RWPE1 (cell line): ENCODE data around the gene ACACB.

ENCODE experiments used
- CTCF ChIA-PET: fragments of 350-600 bp; sonication (Branson Sonifier 250); formaldehyde crosslinking; extraction: SDS; loops from one replicate; lab custom pipeline; 2021; lab: Yijun Ruan, JAX
- POLR2A ChIA-PET: fragments of 400-600 bp; formaldehyde crosslinking; extraction: SDS; loops from one replicate; lab custom pipeline; 2020; ENCODE audit warnings: antibody characterized with exemption; ENCODE audit not compliant: low non-redundant PET; lab: Yijun Ruan, JAX
- DNase-seq: peaks from one replicate; pipeline ENCODE4 v3.0.0; 2012; ENCODE audit warnings: low spot score
- H3K27ac ChIP-seq: fragments of 450-650 bp; 2 replicates; pipeline ENCODE4 v1.5.1; 2017
- CTCF ChIP-seq: fragments of 450-650 bp; conservative IDR thresholded peaks from 2 replicates; pipeline ENCODE4 v1.5.1; 2017; ENCODE audit warnings: low read depth, mild to moderate bottlenecking

ACACB gene

GRCh38 chr12:109125791-109126190 is 9.4 kb downstream of the ACACB start:
- no peak overlapping the region for H3K27ac ChIP-seq
- DNase-seq, result no peak
- ChIA-PET CTCF (interaction anchor here (0.6 kb wide), 1 partner anchor 59 kb away, joined by 3 read pairs; no protein-coding TSS in a partner anchor), POLR2A (no interaction called here)
- no peak for TF ChIP-seq CTCF

DNA sequence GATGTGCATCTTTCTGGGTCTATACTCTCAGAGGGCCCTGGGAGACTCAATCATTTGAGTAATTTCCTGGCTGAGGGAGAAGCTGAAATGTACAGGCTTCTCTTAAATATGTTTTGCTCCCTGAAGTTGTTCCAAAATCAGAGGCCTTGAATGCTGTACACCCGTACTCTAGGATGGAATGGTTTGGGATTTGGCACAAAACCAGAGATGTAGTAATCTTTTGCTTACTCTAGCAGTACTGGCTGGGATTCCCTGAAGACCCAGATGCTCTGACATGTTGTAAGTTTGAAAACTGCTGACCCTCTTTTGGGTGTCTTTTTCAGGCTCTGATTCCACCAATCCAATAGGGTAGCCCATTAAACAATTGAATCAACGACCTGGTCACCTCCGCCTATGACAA is 10.4 kb downstream of the ACACB start:
- no peak for DNase-seq

GRCh38 chr12:109127533-109128242 is 11.3 kb downstream of the ACACB start:
- DNase-seq, result no peak
- POLR2A ChIA-PET, result interaction anchor here (0.7 kb wide), 1 partner anchor 18 kb away, joined by 6 read pairs; no protein-coding TSS in a partner anchor
- CTCF ChIA-PET, result interaction anchor here (0.6 to 0.7 kb wide), 4 partner anchors 16 to 352 kb away, joined by 3 to 5 read pairs (median 4); no protein-coding TSS in a partner anchor
- TF ChIP-seq CTCF, result no peak
- no peak overlapping the region for H3K27ac ChIP-seq

More for the DNA sequence above, 10.4 kb downstream of the ACACB start:
- no peak for TF ChIP-seq CTCF
- POLR2A ChIA-PET, result no interaction called here
- CTCF ChIA-PET, result no interaction called here
- no peak overlapping the region for H3K27ac ChIP-seq

DNA sequence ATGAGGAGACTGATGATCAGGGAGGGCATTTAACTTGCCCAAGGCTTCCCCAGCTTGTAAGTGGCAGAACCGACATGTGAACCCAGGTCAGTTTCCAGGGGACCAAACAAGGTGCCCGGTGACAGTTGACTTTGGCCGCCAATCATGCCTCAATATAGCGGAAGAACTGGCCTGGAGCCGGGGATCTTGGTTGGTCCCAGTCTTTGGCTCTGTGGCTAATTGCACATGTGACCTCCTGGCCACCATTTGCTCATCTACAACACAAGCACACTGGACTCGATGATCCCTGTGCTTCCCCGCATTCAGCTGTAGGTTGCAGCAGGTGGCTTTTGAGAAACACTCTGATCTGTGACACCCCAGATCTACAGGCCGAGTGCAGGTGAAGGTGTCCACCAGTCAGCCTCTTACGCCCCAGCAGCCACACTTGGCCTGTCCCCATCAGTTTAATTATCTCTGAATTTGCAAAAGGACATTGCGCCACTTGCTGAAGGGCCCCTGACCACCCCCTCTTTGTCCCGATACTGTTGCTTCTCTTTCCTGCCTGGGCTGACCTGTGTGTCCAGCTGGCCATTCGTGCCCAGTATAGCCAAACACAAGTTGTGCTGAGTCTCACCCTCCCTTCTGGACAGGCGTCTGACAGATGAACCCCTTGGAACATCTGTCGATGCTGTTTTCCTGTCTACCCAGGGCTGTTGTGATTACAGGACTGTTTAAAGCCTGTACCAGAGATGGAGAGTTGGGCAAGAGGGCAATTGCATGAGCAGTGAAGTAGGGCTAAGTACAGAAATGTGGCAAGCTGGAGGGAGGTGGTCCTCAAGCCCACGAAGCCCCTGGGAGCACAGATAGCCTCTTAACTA is 14.1 kb downstream of the ACACB start:
- TF ChIP-seq CTCF, result no peak
- H3K27ac ChIP-seq, result no peak overlapping the region
- POLR2A ChIA-PET, result no interaction called here
- CTCF ChIA-PET, result interaction anchor here (0.6 kb wide), 1 partner anchor 462 kb away, joined by 4 read pairs; no protein-coding TSS in a partner anchor
- no peak for DNase-seq

- CTCF ChIA-PET, result interaction anchor here (0.6 to 0.9 kb wide), 2 partner anchors 285 to 463 kb away, joined by 3 to 4 read pairs; no protein-coding TSS in a partner anchor
- POLR2A ChIA-PET, result interaction anchor here (0.6 kb wide), 1 partner anchor 9 kb away, joined by 3 read pairs; no protein-coding TSS in a partner anchor
- no peak for TF ChIP-seq CTCF
Measured at GRCh38 chr12:109131154-109132050, 15.0 kb downstream of the ACACB start.

More at GRCh38 chr12:109131154-109132050, 15.0 kb downstream of the ACACB start:
- H3K27ac ChIP-seq, result no peak overlapping the region
- no peak for DNase-seq
